ENCODE data around the gene CEACAM4.
A peak's percentile ranks its signal among the peaks of the same experiment; 100 is the strongest.

CEACAM4 gene

GRCh38 chr19:41604831-41605230, 22.0 kb downstream of the CEACAM4 start:
- no peak for TF ChIP-seq CTCF (IDR thresholded peaks at IDR 0.05; ENCODE audit: low read depth, low read length)
- no peak for DNase-seq (ENCODE audit: extremely low read depth, low read depth)

DNA sequence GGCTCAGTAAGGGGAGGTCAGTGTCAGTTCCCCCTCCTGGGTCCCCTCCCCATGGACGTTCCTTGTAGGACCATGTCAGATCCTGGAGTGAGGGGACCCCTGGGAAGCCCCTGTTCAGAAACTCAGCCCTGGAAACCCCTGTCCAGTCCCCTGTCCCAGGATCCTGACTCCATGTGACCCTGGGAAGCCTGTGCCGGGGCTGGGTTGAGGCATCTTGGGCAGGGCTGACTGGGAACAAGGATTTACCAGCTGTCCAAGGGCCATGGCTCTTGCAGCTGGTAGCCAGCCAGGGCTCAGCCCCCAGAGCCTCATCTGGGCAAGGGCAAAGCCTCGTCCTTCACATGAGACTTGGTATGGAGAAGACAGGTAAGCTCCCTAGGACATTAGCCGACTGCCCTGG, 25.1 kb downstream of the CEACAM4 start:
- TF ChIP-seq CTCF (IDR thresholded peaks at IDR 0.05; ENCODE audit: low read depth, low read length), result no peak
- DNase-seq (ENCODE audit: extremely low read depth, low read depth), result no peak

- TF ChIP-seq CTCF (IDR thresholded peaks at IDR 0.05; ENCODE audit: low read depth, low read length), result no peak
Measured at GRCh38 chr19:41599175-41599966, 27.5 kb downstream of the CEACAM4 start.

DNA sequence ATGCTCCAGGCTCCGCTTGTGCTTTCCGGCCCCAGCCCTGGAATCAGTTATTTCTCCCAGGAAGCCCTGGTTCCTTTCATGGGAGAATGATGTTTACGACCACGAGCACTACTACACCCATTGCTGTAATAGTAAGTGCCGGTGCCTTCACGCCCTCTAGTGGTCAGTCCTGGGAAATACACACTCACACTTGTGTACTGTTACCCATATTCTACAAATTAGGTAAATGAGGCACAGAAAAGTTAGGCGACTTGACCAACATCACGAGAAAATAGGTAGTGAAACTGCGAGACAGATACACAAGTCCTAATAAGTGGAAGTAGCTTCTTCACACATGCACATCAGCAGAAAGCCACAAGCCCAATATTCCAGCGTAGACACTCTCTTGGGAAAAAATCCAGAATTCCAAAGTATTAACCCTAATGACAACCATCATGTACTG, 29.3 kb downstream of the CEACAM4 start:
- peak; percentile 99 for TF ChIP-seq CTCF (IDR thresholded peaks at IDR 0.05; ENCODE audit: low read depth, low read length)
- DNase-seq (ENCODE audit: extremely low read depth, low read depth), result peak; percentile 25

More at GRCh38 chr19:41599175-41599966, 27.5 kb downstream of the CEACAM4 start:
- DNase-seq (ENCODE audit: extremely low read depth, low read depth), result no peak

DNA sequence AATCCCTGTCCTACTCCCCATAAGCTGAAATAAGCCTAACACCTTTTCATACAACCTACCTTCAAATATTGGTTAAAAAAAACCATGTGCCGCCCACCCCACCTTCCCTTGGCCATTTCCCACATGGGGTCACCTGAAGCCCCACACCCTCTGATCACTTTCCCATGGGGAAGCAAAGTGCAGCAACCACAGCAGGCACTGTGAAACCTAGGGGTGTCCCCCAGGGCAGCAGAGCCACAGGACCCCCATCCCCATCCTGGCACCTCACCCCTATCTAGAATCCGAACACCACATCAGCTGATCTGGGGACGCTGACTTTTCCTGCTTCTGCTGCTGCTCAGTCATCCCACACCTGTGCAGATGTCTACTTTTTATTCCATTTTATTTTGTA, 31.0 kb downstream of the CEACAM4 start:
- no peak for TF ChIP-seq CTCF (IDR thresholded peaks at IDR 0.05; ENCODE audit: low read depth, low read length)
- DNase-seq (ENCODE audit: extremely low read depth, low read depth), result no peak

GRCh38 chr19:41595258-41595889, 31.5 kb downstream of the CEACAM4 start:
- DNase-seq (ENCODE audit: extremely low read depth, low read depth), result peak; percentile 12
- peak; percentile 54 for TF ChIP-seq CTCF (IDR thresholded peaks at IDR 0.05; ENCODE audit: low read depth, low read length)

DNA sequence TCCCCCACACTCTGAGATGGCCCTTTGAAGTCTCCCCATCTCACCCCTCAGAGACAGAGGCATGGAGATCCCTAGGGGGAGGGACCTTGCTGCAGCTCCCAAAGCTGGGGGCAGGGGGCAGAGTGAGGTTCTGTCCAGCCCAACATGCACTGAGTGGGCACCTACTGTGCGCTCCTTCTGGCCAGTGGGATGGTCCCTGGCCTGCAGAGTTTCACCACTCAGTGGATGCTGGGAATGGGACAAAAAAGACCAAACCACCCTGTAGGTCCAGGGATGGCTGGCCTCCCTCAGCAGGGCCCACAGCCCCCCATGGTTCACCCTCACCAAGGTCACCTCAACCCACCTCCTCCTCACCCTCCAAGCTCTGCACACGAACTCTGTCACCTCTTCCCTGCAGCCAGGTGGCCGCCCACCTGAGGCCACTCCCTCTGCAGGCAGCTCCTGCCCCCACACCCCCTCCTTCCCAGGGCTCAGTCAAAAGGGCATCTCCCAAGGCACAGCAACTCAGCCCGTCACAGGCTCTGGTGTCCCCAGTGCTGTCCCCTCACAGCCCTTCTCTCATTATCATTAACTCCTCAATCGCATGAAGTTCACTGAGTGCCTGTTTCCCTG, 34.8 kb downstream of the CEACAM4 start:
- DNase-seq (ENCODE audit: extremely low read depth, low read depth), result no peak
- no peak for TF ChIP-seq CTCF (IDR thresholded peaks at IDR 0.05; ENCODE audit: low read depth, low read length)

All from AG09319 (cell line).